ENCODE data around the gene ZNF276. TPM values are rescaled to one million over a fixed set of nuclear protein-coding genes. Genes with fewer than 3 reads are reported as not detected.

ZNF276 gene
- total and polyA plus RNA-seq, 2 of the 8 experiments (the other 6 are each of a cell fraction or from before 2014, with no cell fraction given) = 6.4 to 9.3 TPM

DNA sequence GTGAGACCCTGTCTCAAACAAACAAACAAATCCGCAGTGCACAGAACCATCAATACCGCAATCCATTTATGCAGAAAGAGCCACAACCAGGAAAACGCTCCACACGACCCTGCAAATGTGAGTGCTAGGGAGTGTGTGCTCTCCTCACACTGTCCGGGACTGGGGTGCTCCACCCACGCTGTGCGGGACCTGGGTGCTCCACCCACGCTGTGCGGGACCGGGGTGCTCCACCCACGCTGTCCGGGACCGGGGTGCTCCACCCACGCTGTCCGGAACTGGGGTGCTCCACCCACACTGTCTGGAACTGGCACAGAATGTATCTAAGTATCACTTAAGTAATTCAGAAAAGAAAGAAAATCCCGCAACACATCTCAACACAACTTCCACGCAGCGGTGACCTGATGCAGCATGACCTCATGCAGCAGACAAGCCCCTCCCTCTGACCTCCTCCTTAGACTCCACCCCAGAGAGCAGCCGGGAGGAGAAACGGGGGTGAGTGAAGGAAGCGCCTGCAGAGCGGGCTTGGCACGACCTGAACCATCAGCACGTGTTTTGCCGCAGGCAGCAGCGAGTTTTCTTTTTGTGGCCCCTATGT lies 38.5 kb downstream of the ZNF276 start (continued):
- TF ChIP-seq, protein P1, sequence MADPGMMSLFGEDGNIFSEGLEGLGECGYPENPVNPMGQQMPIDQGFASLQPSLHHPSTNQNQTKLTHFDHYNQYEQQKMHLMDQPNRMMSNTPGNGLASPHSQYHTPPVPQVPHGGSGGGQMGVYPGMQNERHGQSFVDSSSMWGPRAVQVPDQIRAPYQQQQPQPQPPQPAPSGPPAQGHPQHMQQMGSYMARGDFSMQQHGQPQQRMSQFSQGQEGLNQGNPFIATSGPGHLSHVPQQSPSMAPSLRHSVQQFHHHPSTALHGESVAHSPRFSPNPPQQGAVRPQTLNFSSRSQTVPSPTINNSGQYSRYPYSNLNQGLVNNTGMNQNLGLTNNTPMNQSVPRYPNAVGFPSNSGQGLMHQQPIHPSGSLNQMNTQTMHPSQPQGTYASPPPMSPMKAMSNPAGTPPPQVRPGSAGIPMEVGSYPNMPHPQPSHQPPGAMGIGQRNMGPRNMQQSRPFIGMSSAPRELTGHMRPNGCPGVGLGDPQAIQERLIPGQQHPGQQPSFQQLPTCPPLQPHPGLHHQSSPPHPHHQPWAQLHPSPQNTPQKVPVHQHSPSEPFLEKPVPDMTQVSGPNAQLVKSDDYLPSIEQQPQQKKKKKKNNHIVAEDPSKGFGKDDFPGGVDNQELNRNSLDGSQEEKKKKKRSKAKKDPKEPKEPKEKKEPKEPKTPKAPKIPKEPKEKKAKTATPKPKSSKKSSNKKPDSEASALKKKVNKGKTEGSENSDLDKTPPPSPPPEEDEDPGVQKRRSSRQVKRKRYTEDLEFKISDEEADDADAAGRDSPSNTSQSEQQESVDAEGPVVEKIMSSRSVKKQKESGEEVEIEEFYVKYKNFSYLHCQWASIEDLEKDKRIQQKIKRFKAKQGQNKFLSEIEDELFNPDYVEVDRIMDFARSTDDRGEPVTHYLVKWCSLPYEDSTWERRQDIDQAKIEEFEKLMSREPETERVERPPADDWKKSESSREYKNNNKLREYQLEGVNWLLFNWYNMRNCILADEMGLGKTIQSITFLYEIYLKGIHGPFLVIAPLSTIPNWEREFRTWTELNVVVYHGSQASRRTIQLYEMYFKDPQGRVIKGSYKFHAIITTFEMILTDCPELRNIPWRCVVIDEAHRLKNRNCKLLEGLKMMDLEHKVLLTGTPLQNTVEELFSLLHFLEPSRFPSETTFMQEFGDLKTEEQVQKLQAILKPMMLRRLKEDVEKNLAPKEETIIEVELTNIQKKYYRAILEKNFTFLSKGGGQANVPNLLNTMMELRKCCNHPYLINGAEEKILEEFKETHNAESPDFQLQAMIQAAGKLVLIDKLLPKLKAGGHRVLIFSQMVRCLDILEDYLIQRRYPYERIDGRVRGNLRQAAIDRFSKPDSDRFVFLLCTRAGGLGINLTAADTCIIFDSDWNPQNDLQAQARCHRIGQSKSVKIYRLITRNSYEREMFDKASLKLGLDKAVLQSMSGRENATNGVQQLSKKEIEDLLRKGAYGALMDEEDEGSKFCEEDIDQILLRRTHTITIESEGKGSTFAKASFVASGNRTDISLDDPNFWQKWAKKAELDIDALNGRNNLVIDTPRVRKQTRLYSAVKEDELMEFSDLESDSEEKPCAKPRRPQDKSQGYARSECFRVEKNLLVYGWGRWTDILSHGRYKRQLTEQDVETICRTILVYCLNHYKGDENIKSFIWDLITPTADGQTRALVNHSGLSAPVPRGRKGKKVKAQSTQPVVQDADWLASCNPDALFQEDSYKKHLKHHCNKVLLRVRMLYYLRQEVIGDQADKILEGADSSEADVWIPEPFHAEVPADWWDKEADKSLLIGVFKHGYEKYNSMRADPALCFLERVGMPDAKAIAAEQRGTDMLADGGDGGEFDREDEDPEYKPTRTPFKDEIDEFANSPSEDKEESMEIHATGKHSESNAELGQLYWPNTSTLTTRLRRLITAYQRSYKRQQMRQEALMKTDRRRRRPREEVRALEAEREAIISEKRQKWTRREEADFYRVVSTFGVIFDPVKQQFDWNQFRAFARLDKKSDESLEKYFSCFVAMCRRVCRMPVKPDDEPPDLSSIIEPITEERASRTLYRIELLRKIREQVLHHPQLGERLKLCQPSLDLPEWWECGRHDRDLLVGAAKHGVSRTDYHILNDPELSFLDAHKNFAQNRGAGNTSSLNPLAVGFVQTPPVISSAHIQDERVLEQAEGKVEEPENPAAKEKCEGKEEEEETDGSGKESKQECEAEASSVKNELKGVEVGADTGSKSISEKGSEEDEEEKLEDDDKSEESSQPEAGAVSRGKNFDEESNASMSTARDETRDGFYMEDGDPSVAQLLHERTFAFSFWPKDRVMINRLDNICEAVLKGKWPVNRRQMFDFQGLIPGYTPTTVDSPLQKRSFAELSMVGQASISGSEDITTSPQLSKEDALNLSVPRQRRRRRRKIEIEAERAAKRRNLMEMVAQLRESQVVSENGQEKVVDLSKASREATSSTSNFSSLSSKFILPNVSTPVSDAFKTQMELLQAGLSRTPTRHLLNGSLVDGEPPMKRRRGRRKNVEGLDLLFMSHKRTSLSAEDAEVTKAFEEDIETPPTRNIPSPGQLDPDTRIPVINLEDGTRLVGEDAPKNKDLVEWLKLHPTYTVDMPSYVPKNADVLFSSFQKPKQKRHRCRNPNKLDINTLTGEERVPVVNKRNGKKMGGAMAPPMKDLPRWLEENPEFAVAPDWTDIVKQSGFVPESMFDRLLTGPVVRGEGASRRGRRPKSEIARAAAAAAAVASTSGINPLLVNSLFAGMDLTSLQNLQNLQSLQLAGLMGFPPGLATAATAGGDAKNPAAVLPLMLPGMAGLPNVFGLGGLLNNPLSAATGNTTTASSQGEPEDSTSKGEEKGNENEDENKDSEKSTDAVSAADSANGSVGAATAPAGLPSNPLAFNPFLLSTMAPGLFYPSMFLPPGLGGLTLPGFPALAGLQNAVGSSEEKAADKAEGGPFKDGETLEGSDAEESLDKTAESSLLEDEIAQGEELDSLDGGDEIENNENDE (IDR thresholded peaks at IDR 0.05; ENCODE audit: insufficient replicate concordance, low read length) = no peak
- TF ChIP-seq EP300 (IDR thresholded peaks at IDR 0.05; ENCODE audit: borderline replicate concordance in 1 of 2, low read depth in 2 of 2, low read length in 2 of 2) = no peak
- no peak for TF ChIP-seq KDM5A (IDR thresholded peaks at IDR 0.05; ENCODE audit: low read length)
- no peak for TF ChIP-seq PHF8 (conservative IDR thresholded peaks at IDR 0.05; ENCODE audit: low read depth, low read length)
- TF ChIP-seq CBX8 (IDR thresholded peaks at IDR 0.05; ENCODE audit: borderline replicate concordance, low read depth, low read length) = no peak
- no peak for TF ChIP-seq ZNF274 (IDR thresholded peaks at IDR 0.05; ENCODE audit: borderline replicate concordance, extremely low read depth, low read length)
- TF ChIP-seq SIRT6 (IDR thresholded peaks at IDR 0.05; ENCODE audit: low read length) = no peak
- no peak for TF ChIP-seq POU5F1 (IDR thresholded peaks at IDR 0.05; ENCODE audit: low read depth, low read length)
- no peak for TF ChIP-seq SAP30 (IDR thresholded peaks at IDR 0.05; ENCODE audit: insufficient read depth, insufficient replicate concordance, low read length)
- no peak for TF ChIP-seq GTF2F1 (IDR thresholded peaks at IDR 0.05; ENCODE audit: borderline replicate concordance, low read depth, low read length)

All from H1 (cell line).